ENCODE data around the gene SLTM.
"Not testable (repeated sequence)": the region's sequence is repeated elsewhere in the genome, so short reads cannot be mapped to it uniquely, and the experiment has no call there.

Gene SLTM

DNA sequence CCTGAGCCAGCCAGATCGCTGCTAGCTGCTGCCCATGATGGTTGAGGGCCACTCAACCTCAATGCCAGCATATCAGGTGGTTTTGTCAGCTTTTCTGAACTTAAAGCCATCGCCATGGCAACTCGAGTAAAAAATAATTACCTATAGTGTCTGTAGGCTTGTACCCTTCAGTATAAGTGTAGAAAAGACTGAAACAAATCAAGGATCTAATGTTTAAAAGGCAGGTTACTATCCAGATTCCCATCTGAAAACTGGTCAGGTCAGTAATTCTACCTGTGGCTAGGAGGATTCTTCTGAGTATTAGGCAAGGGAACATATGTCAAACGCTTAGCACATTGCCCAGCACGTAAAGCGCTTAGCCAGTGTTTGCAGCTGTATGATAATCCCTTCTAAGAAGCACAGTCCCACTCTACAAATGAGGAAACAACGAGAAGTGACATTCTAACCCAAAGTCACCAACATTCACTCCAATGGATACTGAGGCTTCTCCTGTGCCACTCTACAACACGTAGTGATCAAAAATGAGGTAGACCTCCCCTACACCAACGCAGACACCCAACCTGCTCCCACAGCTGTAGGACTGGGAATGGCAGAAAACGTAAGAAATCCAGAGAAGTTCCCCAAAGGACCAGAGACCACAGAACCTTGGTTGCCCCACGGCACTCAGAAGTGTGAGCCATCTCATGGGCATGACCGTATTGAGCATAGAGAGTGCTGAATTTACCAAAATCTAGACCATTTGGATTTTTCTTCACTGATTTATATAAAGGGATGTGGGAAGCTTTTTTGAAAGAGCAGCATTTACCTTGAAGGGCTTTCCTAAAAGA, 55.3 kb downstream of the SLTM start:
- in situ Hi-C loops (cut with MboI; ENCODE audit: low sequenced_read_pairs): no loop called here

DNA sequence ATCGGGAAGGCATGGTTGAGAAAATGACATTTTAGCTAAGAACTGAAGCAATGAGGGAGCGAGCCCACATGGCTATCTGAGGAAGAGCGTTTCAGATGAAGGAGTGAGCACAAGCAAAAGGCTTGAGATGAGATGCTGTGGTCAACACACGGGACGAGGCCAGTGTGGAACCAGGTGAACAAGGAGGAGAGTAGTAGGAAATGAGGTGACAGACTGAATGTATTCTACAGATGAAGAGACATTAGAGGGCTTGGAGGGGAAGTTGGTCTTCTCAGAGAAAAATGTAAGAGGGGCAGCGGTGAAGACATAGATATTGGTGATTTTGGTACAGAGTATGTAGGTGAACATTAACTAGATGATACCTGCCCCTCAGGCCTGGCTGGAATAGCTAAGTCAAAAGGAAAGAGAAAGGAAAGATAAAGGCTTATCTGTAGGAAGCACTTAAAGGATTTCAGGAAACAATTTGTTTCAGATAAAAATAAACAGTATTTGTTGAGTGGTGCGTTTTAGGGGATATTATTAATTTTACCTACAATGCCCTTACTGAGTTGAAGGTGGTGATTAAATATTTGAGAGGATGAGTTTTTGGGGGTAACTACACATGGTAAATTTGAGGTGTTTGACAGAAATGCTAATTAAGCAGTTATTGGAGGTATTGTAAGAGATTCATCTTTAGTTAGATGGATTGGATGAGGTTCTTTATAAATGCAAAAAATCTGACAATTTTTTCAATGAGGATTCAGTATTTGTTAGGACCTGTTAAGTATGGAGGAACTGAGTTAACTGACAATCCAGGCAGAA, 57.0 kb downstream of the SLTM start:
- in situ Hi-C loops (cut with MboI; ENCODE audit: low sequenced_read_pairs): no loop called here

DNA sequence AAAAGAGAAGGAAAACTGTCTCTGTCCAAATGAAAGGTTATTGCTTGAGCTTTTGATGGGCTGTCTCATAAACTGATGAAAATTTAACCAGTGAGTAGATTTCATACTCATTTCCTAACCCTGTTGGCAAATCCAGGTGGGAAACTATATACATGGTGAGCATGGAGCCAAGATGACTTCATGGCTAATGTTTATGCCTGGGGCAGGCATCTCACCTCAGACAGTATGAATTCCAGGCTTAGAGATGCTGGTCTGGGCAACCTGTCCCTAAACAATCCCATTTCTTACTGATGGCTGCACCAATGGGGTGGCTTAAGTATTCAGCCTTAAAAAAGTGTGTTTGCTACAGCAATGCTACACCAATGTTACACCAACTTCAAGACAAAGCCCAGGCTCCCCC, 58.1 kb downstream of the SLTM start:
- in situ Hi-C loops (cut with MboI; ENCODE audit: low sequenced_read_pairs): no loop called here

GRCh38 chr15:58873267-58873666, 60.2 kb downstream of the SLTM start:
- in situ Hi-C loops (cut with MboI; ENCODE audit: low sequenced_read_pairs): no loop called here

- in situ Hi-C loops (cut with MboI; ENCODE audit: low sequenced_read_pairs): no loop called here
These were observed 63.0 kb downstream of the SLTM start for GRCh38 chr15:58870451-58870850.

GRCh38 chr15:58867926-58868325, 65.6 kb downstream of the SLTM start:
- in situ Hi-C loops (cut with MboI; ENCODE audit: low sequenced_read_pairs): no loop called here

- in situ Hi-C loops (cut with MboI; ENCODE audit: low sequenced_read_pairs): no loop called here
These were observed 68.0 kb downstream of the SLTM start for GRCh38 chr15:58865425-58865880.

- in situ Hi-C loops (cut with MboI; ENCODE audit: low sequenced_read_pairs): no loop called here
These were observed 68.7 kb downstream of the SLTM start for GRCh38 chr15:58864602-58865424.

GRCh38 chr15:58862326-58862725, 71.2 kb downstream of the SLTM start:
- in situ Hi-C loops (cut with MboI; ENCODE audit: low sequenced_read_pairs): no loop called here

- in situ Hi-C loops (cut with MboI; ENCODE audit: low sequenced_read_pairs): not testable (repeated sequence)
These were observed 76.9 kb downstream of the SLTM start for GRCh38 chr15:58856621-58857020.

DNA sequence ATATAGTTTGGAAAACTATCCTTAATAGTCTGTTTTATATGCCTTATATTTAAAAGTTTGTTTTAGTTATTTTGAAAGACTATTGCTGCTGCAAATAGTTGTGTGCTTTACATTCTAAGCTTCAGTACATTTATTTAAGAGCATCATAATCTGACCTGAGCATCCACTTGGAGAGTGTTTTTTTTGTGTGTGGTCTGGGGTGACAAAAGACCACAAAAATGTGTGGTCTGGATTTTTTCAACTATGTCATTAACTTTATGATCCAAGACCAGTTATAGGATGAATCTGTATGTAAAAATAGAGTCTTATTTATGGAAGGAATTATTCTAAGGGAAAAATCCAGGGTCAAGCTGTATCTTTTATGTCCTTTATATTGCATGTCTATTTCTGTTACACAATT, 77.4 kb downstream of the SLTM start:
- in situ Hi-C loops (cut with MboI; ENCODE audit: low sequenced_read_pairs): no loop called here

DNA sequence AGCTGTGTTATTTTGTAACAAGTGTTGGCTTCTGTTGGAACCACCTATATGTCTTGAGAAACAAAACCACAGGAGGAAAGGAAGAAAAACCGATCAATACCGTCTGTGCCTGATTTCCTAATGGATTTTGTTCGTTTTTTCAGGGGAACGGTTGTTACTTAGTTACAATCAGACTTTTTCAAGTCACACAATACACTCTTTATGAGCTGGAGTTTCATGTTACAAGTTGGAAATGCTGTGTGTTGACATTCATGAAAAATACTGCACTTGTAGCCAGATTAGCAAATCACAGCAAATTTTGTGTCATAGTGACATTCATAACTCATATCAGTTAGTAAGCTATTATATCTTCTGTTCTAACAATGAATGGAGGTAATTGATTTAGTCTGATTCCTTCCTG, 78.9 kb downstream of the SLTM start:
- in situ Hi-C loops (cut with MboI; ENCODE audit: low sequenced_read_pairs): no loop called here

GRCh38 chr15:58852347-58852746, 81.1 kb downstream of the SLTM start:
- in situ Hi-C loops (cut with MboI; ENCODE audit: low sequenced_read_pairs): no loop called here

DNA sequence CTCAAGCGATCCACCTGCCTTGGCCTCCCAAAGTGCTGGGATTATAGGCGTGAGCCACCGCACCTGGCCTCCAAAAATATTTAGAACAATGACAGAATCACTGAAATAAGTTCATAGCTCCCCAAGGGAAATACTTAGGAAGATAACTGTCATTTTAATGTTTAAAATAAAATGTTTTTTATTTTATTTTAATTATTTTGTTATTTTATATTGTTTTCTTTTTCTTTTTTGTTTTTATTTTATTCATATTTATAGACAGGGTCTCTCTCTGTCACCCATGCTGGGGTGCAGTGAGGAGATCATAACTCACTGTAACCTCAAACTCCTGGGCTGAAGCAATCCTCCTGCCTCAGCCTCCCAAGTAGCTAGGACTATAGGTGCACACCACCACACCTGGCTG, 82.3 kb downstream of the SLTM start:
- in situ Hi-C loops (cut with MboI; ENCODE audit: low sequenced_read_pairs): not testable (repeated sequence)

DNA sequence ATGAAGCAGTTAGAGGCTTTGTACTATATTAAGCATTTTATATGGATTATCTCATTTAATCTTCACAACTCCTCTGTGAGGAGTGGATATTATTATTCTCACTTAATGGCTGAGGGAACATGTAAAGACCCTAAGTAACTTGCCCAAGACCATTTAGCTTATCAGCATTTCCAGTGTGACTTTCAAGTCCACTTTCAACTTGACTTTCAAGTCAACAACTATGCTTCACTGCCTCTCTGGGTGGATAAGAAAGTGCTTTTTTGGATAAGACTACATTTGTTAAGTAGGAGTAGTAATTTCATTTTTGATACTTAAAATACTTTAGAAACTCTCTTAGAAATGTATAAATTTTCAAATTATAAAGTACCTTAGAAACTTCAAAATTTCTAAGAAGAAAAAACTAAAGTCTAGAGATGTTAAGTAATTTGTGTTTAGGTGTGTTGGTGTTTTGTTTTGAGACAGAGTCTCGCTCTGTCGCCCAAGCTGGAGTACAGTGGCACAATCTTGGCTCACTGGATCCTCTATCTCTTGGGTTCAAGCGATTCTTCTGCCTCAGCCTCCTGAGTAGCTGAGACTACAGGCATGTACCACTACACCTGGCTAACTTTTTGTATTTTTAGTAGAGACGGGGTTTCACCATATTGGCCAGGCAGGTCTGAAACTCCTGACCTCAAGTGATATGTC, 90.6 kb downstream of the SLTM start:
- in situ Hi-C loops (cut with MboI; ENCODE audit: low sequenced_read_pairs): no loop called here

DNA sequence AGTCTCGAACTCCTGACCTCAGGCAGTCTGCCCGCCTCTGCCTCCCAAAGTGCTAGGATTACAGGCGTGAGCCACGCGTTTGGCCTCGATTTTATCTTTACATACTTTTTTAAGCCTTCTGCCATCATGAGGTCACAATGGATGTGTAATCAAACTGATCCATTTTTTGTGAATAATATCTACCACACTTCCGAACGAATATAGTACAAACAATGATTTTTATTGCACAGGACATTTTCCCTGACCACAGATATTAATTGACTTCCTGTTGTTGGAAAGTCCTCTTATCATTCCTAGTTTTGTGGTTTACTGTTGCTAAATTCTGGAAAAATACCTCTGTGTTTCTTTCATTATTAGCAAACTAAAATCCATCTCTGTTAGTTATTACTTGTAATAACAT, 93.4 kb downstream of the SLTM start:
- in situ Hi-C loops (cut with MboI; ENCODE audit: low sequenced_read_pairs): no loop called here

- in situ Hi-C loops (cut with MboI; ENCODE audit: low sequenced_read_pairs): no loop called here
These were observed 94.0 kb downstream of the SLTM start for GRCh38 chr15:58839485-58839884.

- in situ Hi-C loops (cut with MboI; ENCODE audit: low sequenced_read_pairs): not testable (repeated sequence)
These were observed 99.6 kb downstream of the SLTM start for GRCh38 chr15:58833681-58834426.

DNA sequence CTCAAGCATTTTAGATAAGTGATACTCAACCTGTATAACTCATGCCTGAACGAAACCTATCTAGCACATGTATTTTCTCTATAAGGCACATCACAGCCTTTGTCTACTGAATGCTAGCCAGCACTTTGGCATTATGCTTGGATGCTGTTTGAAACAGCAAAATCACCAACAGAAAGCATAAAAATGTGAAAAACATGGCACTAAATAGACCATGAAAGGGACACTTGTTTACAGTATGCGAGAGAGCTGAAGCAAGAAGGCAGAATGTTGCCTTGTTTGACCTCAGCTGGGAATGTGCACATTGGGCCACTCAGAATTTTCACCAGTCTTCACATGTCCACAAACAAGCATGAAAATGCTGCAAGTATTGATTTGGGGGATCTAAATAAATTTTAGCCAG, 102.9 kb downstream of the SLTM start:
- in situ Hi-C loops (cut with MboI; ENCODE audit: low sequenced_read_pairs): no loop called here
